D341Med (cell line): ENCODE measurements around the gene TEDC1.
A peak's percentile ranks its signal among the peaks of the same experiment; 100 is the strongest.

Experiments
- DNase-seq: peaks from one replicate; pipeline ENCODE4 v3.0.0; 2012; ENCODE audit warnings: low spot score

TEDC1 gene

DNA sequence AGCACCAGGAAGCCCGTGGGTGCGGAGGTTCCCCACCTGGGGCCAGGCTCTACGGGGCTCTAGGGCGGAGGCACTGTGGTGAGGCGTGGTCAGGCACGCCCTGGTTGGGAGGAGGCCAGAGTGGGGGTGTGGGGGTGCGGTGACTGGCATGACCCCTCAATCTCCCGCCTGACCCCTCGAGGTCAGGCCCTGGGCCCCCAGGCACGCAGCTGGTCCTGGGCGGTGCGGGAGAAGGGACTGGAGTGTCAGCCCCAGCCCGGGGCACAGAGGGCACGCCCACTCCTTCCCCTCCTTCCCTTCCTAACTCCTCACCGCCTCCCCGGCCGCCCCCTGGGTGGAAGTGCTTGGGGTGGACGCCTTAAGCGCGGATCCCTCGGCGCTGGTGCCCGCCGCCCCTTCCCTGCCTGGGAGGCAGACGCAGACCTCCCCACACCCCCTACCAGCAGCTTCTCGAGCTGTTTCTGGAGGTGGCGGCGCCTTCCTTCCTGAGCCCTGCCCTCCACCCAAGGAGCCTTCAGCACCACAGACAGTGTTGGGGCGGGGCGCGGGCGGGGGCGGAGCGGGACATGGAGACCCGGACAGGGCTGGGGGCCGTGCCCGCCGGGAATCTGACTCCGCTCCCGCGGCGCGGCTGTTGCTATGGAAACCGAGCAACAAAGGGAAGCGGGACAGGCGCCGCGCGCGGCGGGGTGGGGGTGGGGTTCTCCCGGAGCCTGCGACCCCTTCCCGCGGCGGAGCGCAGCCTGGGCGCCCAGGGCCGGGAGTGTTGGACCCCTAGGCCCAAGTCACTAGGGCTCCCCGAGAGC lies 17.2 kb upstream of the TEDC1 start:
- peak; percentile 94 for DNase-seq

DNA sequence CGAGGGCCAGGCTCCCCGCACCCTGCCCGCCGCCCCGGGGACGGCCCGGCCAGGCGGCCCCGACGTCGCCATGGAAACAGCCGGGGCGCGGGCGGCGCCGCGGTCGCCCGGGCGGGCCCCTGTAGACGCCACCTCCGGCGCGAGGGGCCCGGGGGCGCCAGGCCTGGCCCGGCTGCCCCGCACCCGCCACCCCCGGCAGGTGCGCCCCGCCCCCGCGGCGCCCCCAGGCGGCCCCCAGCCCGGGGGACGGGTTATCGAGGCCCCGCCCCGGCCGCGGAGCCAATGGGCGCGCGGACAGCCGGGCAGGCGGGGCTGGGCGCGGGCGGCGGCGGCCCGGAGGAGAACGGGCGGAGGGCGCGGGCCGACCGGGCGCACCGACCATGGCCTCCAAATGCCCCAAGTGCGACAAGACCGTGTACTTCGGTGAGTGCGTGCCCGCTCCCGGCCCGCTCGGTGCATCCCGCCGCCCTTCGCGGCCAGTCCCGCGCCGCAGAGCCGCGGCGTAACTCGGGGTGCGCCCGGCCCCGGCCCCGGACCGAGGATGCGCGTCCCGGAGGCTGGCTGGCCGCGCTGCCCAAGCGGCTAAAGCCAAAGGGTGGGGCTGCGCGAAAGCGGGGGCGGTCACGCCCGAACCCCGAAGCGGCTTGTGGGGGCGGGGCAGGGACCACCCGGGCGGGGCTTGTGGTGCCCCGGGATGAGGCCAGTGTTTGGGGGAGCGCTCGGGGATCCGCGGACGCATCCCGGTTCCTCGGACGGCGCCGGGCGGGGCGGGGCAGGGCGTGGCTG lies 16.4 kb upstream of the TEDC1 start, which contains the start of gene CRIP2:
TSS of gene CRIP2 (plus strand) at position 339 of the 786 bp plus-strand sequence. CDS start at position 381, 42 bp downstream.
- peak; percentile 93 for DNase-seq

- DNase-seq, result peak; percentile 55
Measured at GRCh38 chr14:105475269-105476096, 15.6 kb upstream of the TEDC1 start.

- DNase-seq, result no peak
Measured at GRCh38 chr14:105476097-105476830, 14.8 kb upstream of the TEDC1 start.

- DNase-seq, result no peak
Measured at GRCh38 chr14:105476831-105477659, 14.0 kb upstream of the TEDC1 start.

GRCh38 chr14:105477660-105478397 lies 13.2 kb upstream of the TEDC1 start:
- no peak for DNase-seq

DNA sequence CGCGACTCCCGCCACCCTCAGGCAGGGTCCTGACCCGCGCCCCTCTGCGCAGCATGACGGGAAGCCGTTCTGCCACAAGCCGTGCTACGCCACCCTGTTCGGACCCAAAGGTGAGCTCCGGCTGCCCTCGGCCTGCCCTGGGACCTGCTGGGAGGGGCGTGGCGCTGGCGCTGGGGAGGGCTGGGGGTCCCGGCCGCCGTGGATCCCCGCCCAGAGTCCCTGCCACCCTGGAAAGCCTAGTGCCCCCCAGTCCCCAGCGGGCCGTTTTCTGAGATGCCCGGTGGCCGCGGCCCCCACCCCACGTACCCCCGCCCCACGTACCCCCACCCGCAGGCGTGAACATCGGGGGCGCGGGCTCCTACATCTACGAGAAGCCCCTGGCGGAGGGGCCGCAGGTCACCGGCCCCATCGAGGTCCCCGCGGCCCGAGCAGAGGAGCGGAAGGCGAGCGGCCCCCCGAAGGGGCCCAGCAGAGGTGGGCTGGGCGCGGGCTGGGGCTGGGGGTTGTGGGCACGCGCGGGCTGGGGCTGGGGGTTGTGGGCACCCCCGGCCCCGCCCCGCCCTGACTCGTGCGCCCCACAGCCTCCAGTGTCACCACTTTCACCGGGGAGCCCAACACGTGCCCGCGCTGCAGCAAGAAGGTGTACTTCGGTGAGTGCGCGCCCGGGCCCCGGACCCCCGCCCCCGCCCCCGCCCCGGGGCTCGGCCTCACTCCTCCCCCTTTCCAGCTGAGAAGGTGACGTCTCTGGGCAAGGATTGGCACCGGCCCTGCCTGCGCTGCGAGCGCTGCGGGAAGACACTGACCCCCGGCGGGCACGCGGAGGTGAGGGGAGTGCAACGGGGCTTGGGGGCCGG lies 12.4 kb upstream of the TEDC1 start:
- DNase-seq, result no peak

GRCh38 chr14:105479431-105480158 lies 11.5 kb upstream of the TEDC1 start:
- DNase-seq, result no peak

- no peak for DNase-seq
Measured at GRCh38 chr14:105480199-105480746, 10.8 kb upstream of the TEDC1 start.

DNA sequence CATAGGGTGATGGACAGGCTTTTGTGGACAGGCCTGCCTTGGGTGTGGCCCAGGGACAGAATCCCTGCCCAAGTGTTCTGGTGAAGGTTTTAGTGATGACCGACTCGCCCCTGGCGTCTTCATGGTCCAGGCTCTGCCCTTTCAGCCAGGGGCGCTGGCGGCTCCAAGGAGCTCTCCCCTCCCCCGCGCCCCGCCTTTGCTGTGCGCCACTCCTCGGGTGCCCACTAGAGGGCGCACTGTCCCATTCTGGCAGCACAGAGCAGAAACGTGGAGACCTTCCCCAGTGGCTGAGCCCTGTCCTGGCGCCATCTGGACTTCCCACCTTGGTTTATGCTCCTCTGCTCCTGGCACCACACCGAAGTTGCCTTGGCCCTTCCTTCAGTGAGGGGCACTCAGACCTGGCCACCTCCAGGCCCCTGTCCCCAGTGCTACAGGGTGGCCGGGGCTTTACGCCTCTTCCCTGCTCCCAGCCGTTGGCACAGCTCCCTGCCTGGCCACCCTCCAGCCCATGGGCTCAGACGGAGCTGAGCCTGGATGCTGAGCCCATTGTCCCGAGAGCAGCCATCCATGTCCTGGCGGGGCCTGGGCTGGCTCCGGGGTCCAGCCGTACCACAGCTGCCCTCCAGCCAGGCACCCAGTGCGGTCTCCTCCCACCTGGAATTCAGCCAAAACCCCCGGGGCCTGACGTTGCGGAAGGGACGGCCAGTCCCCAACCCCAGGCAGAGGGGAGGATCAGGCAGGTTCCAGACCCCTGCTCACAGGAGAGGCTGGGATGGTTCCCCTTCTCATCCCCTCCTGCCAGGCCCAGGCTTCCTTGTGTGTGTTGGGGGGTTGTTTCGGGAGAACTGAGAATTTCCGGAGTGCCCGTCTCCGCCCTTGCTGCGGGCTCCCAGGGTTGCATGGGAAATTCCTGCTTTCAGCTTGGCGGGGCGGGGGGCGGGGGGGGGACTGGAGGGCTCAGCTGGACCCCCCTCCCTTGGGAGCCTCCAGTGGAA lies 9.9 kb upstream of the TEDC1 start:
- peak; percentile 89 for DNase-seq

DNA sequence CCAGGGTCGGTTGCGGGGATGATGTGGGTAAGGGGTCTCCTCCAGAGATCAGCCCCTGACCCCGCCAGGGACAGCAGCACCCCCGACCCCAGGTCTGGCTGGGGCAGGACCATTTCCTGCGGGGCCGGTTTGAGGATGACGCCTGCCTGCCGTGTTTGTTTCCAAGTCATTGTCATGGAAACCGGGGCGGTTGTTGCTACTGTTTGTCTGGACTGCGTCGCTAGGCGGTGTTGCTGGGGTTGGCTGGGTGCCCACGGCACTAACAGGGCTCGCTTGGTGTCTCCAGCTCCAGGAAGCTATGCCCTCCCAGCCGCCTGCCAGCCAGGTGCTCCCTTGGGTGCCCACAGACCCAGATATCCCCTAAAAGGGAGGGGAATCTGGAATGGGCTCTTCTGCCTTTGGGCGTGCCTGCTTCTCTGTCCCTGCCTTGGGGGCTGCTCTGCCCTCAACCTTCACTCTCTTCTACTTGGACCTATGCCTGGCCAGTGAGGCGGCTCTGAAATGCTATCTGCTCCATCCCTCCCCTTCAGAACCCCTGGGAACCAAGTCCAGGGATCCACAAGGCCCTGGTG lies 9.1 kb upstream of the TEDC1 start:
- peak; percentile 90 for DNase-seq

DNA sequence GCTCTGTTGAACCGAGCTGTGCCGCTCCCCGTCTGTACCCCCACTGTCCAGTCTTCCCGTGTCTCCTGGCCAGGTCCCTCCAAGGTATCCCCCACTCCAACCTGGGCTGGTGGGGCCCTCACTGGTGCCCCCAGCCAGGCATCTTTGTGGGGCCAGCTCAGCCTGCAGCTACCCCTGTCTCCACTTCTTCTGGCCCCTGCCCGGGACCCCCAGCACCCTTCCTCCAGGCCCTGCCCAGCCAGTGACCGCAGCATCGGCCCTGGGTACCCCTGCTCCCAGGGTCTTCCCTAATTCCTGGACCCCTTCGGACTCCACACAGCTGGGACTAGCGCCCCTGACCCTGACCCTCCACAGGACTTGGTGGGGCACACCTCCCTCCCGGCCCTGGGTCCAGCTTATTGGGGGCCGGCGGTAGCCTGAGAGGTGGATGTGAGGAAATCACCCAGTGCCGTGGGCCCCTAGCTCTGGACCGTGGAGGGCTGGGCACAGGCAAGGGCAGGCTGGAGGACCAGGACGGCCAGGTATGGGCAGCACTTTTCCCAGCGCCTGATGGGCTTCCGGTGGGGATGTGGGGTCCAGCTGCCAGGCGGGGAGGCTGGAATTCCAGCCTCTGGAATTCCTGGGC lies 8.4 kb upstream of the TEDC1 start:
- no peak for DNase-seq

GRCh38 chr14:105483300-105484068 lies 7.6 kb upstream of the TEDC1 start:
- DNase-seq, result no peak

- DNase-seq, result no peak
Measured at GRCh38 chr14:105484069-105484996, 6.7 kb upstream of the TEDC1 start.
